AG09309 (cell line): ENCODE results near the gene RNASE8.
"Not testable (repeated sequence)": the region's sequence is repeated elsewhere in the genome, so short reads cannot be mapped to it uniquely, and the experiment has no call there.

Source experiments
- DNase-seq: peaks from one replicate; pipeline ENCODE4 v3.0.0-alpha.2; 2010; ENCODE audit warnings: low read depth
- H3K4me3 ChIP-seq: 2 replicates; pipeline ENCODE4 v1.5.1; 2011; ENCODE audit warnings: mild to moderate bottlenecking, low read depth, low read length, moderate library complexity; ENCODE audit not compliant: control insufficient read depth
- CTCF ChIP-seq: IDR thresholded peaks from 2 replicates; pipeline ENCODE4 v1.5.1; 2011; ENCODE audit warnings: mild to moderate bottlenecking, low read depth, low read length, inconsistent platforms; ENCODE audit not compliant: insufficient read depth, control insufficient read depth; ENCODE audit errors: missing control alignments

The RNASE8 gene

DNA sequence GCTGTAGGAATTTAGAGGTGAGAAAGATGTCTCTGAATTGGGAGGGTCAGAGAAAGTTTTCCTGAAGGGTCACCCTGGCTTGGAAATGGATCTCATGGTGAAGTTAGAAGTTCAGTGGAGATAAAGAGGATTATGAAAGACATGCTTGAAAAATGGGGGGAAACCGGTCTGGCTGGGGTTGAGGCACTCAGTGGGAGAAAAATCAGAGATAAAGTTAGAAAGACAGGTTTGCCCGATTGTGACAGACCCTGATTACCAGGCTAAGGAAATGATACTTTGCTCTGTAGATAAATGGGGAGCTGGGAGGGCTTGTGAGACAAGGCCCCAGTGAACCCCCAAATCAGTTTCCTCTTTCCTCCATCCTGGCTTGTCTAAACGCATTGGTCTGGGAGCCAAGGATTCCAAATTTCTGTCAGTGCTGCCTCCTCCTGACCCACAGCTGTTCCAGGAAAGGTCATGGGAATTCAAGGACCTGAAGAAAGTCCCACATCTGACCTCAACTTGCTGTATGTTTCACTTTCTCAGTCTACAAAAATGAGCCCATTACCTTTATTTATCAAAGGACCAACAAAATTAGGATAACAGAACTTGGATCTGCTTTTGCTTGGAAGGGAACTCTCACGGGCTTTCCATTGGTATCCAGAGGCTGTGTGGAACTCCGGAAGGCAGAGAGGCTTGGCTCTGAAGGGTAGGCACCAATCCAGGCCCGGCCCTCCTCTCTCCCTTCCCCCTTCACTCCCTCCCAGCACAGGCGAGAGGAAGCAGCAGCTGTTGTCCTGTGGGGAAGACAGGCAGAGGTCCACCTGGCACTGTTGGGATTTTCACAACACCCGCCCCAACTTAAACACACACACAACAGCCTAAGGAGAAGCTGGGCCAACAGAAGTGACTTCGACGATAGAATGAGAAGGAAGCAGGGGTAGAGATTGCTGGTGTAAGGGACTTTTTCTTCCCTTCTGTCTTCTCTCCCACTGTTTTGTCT is 18.9 kb upstream of the RNASE8 start:
- no peak for TF ChIP-seq CTCF
- no peak for DNase-seq
- H3K4me3 ChIP-seq = no peak overlapping the region

DNA sequence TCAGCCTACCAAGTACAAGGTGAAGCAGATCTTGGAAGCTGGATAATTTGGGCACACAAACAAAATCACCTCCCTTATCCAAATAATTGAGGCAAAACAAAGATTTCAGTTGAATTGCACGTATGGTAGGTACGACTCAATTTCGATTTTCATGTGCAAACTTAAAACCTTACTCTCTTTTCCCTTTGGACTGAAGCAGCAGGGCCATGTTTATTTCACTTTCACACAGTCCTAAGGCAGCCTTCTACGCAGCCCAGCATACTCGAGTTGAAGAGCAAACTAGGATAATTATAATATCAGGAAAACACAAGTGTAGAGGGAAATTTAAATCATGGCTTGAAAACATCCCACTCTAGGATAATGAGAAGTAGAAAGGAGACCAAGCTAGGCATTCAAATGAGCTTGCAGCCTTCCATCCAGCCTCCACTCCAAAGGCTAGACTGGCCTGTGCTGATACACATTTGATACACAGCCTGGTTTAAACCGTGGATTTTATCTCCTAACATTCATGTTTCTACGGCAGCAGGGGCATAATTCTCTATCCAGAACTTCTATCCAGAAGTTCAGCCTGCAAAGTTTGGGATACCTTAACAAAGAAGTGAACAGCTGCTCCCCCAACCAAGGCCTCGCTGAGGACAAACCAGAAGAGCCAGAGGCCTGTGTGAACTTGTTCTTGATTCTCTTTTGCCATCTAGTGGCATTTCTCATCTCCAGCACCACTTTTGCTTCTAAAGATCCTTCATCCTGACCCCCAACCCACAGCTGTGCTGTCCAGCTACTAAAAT is 17.8 kb upstream of the RNASE8 start:
- no peak overlapping the region for H3K4me3 ChIP-seq
- no peak for DNase-seq
- peak; percentile 64 for TF ChIP-seq CTCF

DNA sequence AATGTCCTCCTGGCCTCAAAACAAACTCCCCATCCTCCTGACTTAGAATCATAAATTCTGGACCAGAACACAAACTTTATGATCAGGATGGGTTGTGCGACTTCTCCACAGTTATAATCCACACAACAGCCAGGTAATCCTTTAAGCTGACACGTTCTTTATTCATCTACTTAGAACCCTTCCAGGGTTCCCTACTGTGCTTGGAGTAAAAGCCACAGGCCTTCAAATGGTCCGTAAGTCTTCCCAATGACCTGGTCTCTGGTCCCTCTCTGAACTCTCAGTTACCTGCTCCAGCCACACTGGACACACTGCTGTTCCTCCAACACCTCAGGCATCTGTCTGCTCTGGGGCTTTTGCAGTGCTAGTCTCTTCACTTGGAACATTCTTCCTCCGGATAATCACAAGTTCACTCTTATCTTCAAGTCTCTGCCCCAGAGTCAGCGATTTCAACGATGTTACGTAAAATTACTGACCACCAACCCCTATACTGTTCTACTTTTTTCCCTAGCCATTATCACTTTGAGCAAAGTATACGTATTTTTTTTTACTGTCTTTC is 17.2 kb upstream of the RNASE8 start:
- DNase-seq = no peak
- no peak overlapping the region for H3K4me3 ChIP-seq
- no peak for TF ChIP-seq CTCF

GRCh38 chr14:21040941-21041340 is 16.7 kb upstream of the RNASE8 start:
- DNase-seq, H3K4me3 ChIP-seq: not testable (repeated sequence)

DNA sequence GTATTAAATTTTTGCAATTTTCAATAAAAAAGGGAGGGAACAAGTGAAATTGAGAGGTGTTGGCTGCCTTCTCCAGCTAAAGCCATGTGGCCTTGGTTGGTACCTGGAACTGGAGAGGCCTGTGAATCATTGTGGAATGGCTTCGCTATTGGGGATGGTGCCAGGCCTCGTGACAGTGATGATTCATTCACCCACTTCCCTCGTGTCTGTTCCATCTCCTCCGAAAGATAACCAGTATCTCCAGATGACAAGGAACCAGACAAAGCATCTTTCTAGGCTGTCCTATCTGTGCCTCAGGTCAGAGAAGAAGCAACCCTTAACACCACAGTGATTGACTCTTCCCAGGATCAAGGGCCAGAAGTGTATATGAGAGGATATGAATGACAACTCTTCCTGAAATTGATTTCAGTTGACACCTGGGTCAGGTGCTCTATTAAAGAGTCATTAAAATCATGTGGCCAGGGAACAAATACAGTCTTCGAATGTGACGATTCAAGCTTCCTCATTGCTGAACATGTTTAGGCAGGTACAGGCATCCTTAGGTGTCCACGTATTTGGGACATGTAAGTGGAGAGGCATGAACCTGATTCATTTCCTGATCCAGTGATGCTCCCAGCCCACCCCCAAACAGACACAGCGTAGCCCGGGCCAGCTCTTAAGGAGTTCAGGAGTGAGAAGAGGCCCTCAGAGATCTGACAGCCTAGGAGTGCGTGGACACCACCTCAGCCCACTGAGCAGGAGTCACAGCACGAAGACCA is 15.8 kb upstream of the RNASE8 start, which contains the start of gene RNASE7:
RNASE7 (plus strand) TSS at position 687 of the 758 bp plus-strand sequence. CDS start 631 bp downstream, outside the sequence.
- TF ChIP-seq CTCF = no peak
- H3K4me3 ChIP-seq = no peak within 1 kb of the TSS
- no peak for DNase-seq

DNA sequence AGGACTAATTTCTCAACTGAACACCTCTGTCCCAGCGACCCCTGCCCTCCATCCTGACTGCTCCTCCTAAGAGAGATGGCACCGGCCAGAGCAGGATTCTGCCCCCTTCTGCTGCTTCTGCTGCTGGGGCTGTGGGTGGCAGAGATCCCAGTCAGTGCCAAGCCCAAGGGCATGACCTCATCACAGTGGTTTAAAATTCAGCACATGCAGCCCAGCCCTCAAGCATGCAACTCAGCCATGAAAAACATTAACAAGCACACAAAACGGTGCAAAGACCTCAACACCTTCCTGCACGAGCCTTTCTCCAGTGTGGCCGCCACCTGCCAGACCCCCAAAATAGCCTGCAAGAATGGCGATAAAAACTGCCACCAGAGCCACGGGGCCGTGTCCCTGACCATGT is 14.7 kb upstream of the RNASE8 start:
- no peak for TF ChIP-seq CTCF
- DNase-seq = no peak
- no peak overlapping the region for H3K4me3 ChIP-seq
